Activated naive CD4-positive, alpha-beta T cell treated with anti-CD3 and anti-CD28 coated beads, Interleukin-2, amount 50 U/mL, for 72 hours (primary cell): ENCODE results near the gene COQ9. TPM values are rescaled to one million over a fixed set of nuclear protein-coding genes. Genes with fewer than 3 reads are reported as not detected.
"Not testable (repeated sequence)": the region's sequence is repeated elsewhere in the genome, so short reads cannot be mapped to it uniquely, and the experiment has no call there.

Source experiments
- ATAC-seq, 2 donors: fragments of 150-1000 bp; cut with Tn5 transposase; 2 replicates each; pipeline ENCODE4 v1.10.0; 2021; ENCODE audit warnings: mild to moderate bottlenecking in 2 of 2, moderate library complexity in 2 of 2
- DNase-seq, 2 donors: peaks; one replicate each; pipeline ENCODE4 v3.0.0; 2021 to 2022; ENCODE audit warnings: low spot score in 2 of 2
- H3K27ac Mint-ChIP-seq, 2 donors: one replicate each; pipeline ENCODE4 v1.8.0; 2022; ENCODE audit warnings: mild to moderate bottlenecking in 2 of 2, mixed read lengths in 2 of 2
- H3K36me3 Mint-ChIP-seq, 2 donors: one replicate each; pipeline ENCODE4 v1.8.0; 2022; ENCODE audit warnings: mixed read lengths in 2 of 2
- H3K9me3 Mint-ChIP-seq, 2 donors: one replicate each; pipeline ENCODE4 v1.8.0; 2022; ENCODE audit warnings: mixed read lengths in 2 of 2
- total RNA-seq, 2 donors: library from RNA; stranded (reverse); gene quantifications; one replicate each; pipeline ENCODE4 v1.2.3, GENCODE V29; 2022

Gene COQ9
- total RNA-seq, result 10 to 100 TPM; 14.8 to 44.3 TPM

GRCh38 chr16:57447186-57447962 is at the start of gene COQ9, which contains the start of gene CIAPIN1:
Gene COQ9, plus strand, starts transcription at chr16:57447479. Its CDS starts 27 bp downstream, at chr16:57447506.
Gene CIAPIN1, minus strand, starts transcription at chr16:57447385. Its CDS starts 6,457 bp downstream, at chr16:57440928.
- Mint-ChIP-seq H3K27ac (peak within 1 kb of the TSS; percentile 95 to 96), H3K36me3 (peaks cover 7 to 9% of the 10 kb centered on the region in 2 donors), H3K9me3 (no peaks in the 10 kb centered on the region)
- DNase-seq (peak; percentile 89 to 92), ATAC-seq (peak; percentile 100)

DNA sequence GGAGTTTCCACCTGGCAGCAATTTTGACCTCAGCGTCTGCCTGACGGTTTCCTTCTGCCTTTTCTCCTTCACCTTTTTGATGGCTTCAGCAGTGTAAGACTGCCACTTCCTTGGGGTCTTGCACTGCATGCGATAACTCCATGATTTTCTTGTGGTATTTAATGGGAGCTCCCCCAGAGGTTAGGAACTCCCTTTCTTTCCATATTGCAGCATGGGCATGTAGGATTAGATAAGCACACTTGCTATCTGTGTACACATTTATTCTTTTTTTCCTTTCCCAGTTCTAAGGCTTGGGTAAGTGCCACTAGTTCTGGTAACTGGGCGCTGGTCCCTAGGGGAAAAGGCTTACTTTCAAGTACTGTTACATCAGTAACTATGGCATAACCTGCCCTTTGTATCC is 49.8 kb upstream of the COQ9 start:
- DNase-seq, H3K9me3 Mint-ChIP-seq, H3K27ac Mint-ChIP-seq, ATAC-seq, H3K36me3 Mint-ChIP-seq: not testable (repeated sequence)

GRCh38 chr16:57401943-57402640 is 45.2 kb upstream of the COQ9 start:
- H3K9me3 Mint-ChIP-seq, result no peaks in the 10 kb centered on the region
- DNase-seq (no peak), ATAC-seq (peak in 1 of 2 donors; percentile 30)
- H3K27ac Mint-ChIP-seq, result no peak overlapping the region
- H3K36me3 Mint-ChIP-seq, result no peaks in the 10 kb centered on the region

GRCh38 chr16:57403965-57404817 is 43.1 kb upstream of the COQ9 start, which contains the start of gene CCL17:
Gene CCL17, plus strand, starts transcription at chr16:57404767. Its CDS starts 9,166 bp downstream, at chr16:57413933.
- DNase-seq (no peak), ATAC-seq (peak in 1 of 2 donors; percentile 50)
- H3K27ac Mint-ChIP-seq, result peak within 1 kb of the TSS in 1 of 2 donors; percentile 11
- H3K9me3 Mint-ChIP-seq, result no peaks in the 10 kb centered on the region
- no peaks in the 10 kb centered on the region for H3K36me3 Mint-ChIP-seq

- Mint-ChIP-seq H3K27ac (no peak overlapping the region), H3K9me3 (no peaks in the 10 kb centered on the region)
- no peak for ATAC-seq
Observed at GRCh38 chr16:57405097-57405496, 42.2 kb upstream of the COQ9 start.

DNA sequence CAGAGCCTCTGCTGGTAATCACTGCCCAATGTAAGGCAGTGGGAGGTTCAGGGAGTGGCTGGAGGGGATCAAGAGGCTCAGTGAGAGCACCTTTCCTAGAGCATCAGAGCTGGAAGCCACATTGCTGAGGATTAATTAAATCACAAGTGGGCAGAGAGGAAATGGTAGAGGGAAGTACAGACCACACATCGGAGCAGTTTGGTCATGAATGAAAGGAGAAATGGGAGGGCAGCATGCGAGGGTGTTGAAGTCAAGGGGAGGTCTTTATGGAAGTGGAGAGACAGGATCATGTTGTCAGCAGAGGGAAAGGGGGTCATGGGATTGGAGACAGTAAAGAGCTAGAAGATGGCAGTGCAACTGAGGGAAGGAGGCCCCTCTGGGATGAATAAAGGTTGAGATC is 40.4 kb upstream of the COQ9 start:
- H3K9me3 Mint-ChIP-seq, result no peaks in the 10 kb centered on the region
- ATAC-seq, result no peak
- H3K27ac Mint-ChIP-seq, result no peak overlapping the region
- no peak for DNase-seq
- no peaks in the 10 kb centered on the region for H3K36me3 Mint-ChIP-seq

More at GRCh38 chr16:57405097-57405496, 42.2 kb upstream of the COQ9 start:
- no peak for DNase-seq
- H3K36me3 Mint-ChIP-seq, result no peaks in the 10 kb centered on the region

DNA sequence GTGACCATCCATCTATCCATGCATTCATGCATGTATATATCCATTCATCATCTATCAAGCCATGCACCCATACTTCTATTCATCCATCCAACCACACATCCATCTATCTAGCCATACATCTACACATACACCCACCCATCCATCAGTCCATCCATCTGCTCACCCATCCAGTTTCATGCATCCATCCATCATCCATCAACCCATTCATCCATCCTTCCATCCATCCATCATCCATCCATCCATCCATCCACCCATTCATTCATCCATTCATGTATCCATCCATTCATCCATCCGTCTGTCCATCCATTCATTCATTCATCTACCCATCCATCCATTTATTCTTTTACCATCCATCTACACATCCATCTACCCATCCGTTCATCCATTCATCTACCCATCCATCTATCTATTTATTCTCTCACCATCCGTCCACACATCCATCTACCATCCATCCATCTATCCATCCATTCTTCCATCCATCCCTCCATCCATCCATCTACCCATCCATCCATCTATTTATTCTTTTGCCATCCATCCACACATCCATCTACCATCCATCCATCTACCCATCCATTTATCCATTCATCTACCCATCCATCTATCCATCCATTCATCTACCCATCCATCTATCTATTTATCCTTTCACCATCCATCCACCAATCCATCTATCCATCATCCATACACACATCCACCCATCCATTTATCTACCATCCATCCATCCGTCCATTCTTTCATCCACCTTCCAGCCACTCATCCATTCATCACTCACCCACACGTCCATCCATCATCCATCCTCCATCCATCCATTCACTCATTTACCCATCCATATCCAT is 39.5 kb upstream of the COQ9 start:
- Mint-ChIP-seq H3K9me3 (no peaks in the 10 kb centered on the region), H3K36me3 (no peaks in the 10 kb centered on the region), H3K27ac (no peak overlapping the region)
- DNase-seq (no peak), ATAC-seq (no peak)

GRCh38 chr16:57409065-57409464 is 38.2 kb upstream of the COQ9 start:
- Mint-ChIP-seq H3K36me3 (no peaks in the 10 kb centered on the region), H3K9me3 (no peaks in the 10 kb centered on the region), H3K27ac (peak overlapping the region in 1 of 2 donors; percentile 44)
- DNase-seq (no peak), ATAC-seq (no peak)

DNA sequence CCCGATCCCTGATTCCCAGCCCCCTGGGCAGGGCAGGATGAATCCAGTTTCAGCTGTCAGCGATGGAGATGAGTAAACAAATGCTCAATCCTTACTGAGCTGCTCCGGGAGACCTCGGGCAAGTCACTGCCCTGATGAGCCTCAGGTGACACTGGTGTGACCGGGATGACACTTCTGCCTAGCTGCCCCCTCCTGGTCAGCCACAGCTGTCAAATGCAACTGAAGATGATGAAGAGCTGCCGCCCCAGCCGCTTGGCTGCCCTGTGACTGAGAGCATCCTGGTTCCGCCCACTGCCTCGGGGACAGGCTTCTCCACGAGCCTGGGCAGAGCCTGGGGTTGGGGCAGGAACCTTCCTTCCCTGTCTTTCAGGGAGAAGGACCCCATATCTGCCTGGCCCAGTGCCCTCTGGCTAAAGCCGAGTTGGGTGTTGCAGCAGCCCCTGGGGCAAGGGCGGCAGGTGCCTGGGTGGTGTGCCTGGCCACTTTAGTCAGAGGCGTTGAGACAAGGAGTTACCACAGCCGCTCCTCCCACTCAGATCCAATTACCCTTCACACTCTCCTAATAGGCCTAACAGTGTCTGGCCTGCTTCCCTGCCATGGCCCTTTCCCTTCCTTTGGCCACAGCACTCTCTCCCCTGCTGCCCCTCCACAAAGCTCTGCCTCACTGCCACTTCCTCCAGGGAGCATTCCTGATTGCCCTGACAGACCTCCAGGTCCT is 37.2 kb upstream of the COQ9 start:
- Mint-ChIP-seq H3K9me3 (no peaks in the 10 kb centered on the region), H3K27ac (no peak overlapping the region), H3K36me3 (no peaks in the 10 kb centered on the region)
- no peak for ATAC-seq
- DNase-seq, result no peak

- ATAC-seq (no peak), DNase-seq (no peak)
- no peaks in the 10 kb centered on the region for H3K9me3 Mint-ChIP-seq
- no peak overlapping the region for H3K27ac Mint-ChIP-seq
- no peaks in the 10 kb centered on the region for H3K36me3 Mint-ChIP-seq
Observed at GRCh38 chr16:57411362-57411976, 35.8 kb upstream of the COQ9 start.

- Mint-ChIP-seq H3K9me3 (no peaks in the 10 kb centered on the region), H3K27ac (no peak overlapping the region), H3K36me3 (no peaks in the 10 kb centered on the region)
- DNase-seq (no peak), ATAC-seq (no peak)
Observed at GRCh38 chr16:57412584-57412983, 34.7 kb upstream of the COQ9 start.

- no peaks in the 10 kb centered on the region for H3K36me3 Mint-ChIP-seq
- no peak for DNase-seq
- no peak overlapping the region for H3K27ac Mint-ChIP-seq
- ATAC-seq, result no peak
- H3K9me3 Mint-ChIP-seq, result no peaks in the 10 kb centered on the region
Observed at GRCh38 chr16:57413301-57413730, 34.0 kb upstream of the COQ9 start.

- H3K9me3 Mint-ChIP-seq, result no peaks in the 10 kb centered on the region
- DNase-seq (no peak), ATAC-seq (no peak)
- no peak overlapping the region for H3K27ac Mint-ChIP-seq
- H3K36me3 Mint-ChIP-seq, result no peaks in the 10 kb centered on the region
Observed at GRCh38 chr16:57413733-57414132, 33.5 kb upstream of the COQ9 start.

- DNase-seq, result no peak
- no peak for ATAC-seq
Observed at GRCh38 chr16:57416084-57416483, 31.2 kb upstream of the COQ9 start.

GRCh38 chr16:57419506-57419905 is 27.8 kb upstream of the COQ9 start:
- ATAC-seq, result no peak
- DNase-seq, result no peak
- H3K9me3 Mint-ChIP-seq, result no peaks in the 10 kb centered on the region
- no peaks in the 10 kb centered on the region for H3K36me3 Mint-ChIP-seq
- peak overlapping the region in 1 of 2 donors; percentile 98 for H3K27ac Mint-ChIP-seq

More at GRCh38 chr16:57416084-57416483, 31.2 kb upstream of the COQ9 start:
- no peaks in the 10 kb centered on the region for H3K36me3 Mint-ChIP-seq
- H3K9me3 Mint-ChIP-seq, result no peaks in the 10 kb centered on the region
- H3K27ac Mint-ChIP-seq, result no peak overlapping the region
